Measurements from ENCODE around the gene LOX. TPM values are rescaled to one million over a fixed set of nuclear protein-coding genes. Genes with fewer than 3 reads are reported as not detected.

Gene LOX
- total and polyA plus RNA-seq, 2 experiments from 2014 or later, result 1.5 to 1.8 TPM

DNA sequence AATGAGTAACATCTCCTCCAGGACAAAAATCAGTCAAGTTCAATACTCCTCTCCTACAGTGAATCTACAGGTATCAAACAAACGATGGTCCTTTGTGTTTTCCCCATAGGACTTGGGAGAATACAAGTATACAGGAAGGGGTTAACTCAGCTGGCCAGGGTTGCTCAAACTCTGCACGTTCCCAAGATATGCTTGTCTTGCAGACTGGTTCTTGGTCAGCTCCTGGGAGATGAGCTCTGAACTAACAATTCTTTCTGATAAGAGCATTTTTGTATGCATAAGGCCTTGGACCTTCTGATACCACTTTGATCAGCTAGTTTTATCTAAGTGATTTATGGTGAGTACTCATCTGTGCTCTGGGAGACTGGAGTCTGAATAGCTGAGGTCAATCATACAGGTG is 42.1 kb downstream of the LOX start (continued):
- TF ChIP-seq ZNF331 (CRISPR knock-in tag; IDR thresholded peaks at IDR 0.05; ENCODE audit: low read depth) (no peak), CREB1 (CRISPR knock-in tag; IDR thresholded peaks at IDR 0.05; ENCODE audit: low read depth) (no peak)
- TF ChIP-seq, protein P1, sequence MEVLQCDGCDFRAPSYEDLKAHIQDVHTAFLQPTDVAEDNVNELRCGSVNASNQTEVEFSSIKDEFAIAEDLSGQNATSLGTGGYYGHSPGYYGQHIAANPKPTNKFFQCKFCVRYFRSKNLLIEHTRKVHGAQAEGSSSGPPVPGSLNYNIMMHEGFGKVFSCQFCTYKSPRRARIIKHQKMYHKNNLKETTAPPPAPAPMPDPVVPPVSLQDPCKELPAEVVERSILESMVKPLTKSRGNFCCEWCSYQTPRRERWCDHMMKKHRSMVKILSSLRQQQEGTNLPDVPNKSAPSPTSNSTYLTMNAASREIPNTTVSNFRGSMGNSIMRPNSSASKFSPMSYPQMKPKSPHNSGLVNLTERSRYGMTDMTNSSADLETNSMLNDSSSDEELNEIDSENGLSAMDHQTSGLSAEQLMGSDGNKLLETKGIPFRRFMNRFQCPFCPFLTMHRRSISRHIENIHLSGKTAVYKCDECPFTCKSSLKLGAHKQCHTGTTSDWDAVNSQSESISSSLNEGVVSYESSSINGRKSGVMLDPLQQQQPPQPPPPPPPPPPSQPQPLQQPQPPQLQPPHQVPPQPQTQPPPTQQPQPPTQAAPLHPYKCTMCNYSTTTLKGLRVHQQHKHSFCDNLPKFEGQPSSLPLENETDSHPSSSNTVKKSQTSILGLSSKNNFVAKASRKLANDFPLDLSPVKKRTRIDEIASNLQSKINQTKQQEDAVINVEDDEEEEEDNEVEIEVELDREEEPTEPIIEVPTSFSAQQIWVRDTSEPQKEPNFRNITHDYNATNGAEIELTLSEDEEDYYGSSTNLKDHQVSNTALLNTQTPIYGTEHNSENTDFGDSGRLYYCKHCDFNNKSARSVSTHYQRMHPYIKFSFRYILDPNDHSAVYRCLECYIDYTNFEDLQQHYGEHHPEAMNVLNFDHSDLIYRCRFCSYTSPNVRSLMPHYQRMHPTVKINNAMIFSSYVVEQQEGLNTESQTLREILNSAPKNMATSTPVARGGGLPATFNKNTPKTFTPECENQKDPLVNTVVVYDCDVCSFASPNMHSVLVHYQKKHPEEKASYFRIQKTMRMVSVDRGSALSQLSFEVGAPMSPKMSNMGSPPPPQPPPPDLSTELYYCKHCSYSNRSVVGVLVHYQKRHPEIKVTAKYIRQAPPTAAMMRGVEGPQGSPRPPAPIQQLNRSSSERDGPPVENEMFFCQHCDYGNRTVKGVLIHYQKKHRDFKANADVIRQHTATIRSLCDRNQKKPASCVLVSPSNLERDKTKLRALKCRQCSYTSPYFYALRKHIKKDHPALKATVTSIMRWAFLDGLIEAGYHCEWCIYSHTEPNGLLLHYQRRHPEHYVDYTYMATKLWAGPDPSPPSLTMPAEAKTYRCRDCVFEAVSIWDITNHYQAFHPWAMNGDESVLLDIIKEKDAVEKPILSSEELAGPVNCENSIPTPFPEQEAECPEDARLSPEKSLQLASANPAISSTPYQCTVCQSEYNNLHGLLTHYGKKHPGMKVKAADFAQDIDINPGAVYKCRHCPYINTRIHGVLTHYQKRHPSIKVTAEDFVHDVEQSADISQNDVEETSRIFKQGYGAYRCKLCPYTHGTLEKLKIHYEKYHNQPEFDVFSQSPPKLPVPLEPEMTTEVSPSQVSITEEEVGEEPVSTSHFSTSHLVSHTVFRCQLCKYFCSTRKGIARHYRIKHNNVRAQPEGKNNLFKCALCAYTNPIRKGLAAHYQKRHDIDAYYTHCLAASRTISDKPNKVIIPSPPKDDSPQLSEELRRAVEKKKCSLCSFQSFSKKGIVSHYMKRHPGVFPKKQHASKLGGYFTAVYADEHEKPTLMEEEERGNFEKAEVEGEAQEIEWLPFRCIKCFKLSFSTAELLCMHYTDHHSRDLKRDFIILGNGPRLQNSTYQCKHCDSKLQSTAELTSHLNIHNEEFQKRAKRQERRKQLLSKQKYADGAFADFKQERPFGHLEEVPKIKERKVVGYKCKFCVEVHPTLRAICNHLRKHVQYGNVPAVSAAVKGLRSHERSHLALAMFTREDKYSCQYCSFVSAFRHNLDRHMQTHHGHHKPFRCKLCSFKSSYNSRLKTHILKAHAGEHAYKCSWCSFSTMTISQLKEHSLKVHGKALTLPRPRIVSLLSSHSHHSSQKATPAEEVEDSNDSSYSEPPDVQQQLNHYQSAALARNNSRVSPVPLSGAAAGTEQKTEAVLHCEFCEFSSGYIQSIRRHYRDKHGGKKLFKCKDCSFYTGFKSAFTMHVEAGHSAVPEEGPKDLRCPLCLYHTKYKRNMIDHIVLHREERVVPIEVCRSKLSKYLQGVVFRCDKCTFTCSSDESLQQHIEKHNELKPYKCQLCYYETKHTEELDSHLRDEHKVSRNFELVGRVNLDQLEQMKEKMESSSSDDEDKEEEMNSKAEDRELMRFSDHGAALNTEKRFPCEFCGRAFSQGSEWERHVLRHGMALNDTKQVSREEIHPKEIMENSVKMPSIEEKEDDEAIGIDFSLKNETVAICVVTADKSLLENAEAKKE (CRISPR knock-in tag; IDR thresholded peaks at IDR 0.05), result no peak

DNA sequence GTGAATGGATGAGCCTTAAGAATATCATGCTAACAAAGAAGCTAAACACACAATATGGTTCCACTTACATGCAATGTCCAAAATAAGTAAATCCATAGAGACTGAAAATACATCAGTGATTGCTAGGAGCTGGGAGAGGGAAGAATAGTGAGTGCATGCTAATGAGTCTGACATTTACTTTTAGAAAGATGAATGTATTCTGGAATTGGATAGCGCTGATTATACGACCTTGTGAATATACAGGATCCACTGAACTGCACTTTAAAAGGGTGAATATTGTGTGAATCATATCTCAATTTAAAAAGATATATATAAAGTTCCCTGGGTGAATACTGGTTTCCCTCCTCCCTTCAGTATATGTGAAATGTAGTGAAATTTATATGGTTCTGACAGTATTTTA is 46.2 kb downstream of the LOX start:
- Mint-ChIP-seq H3K27ac (no peak overlapping the region), H3K4me1 (no peaks in the 10 kb centered on the region), H3K9me3 (no peaks in the 10 kb centered on the region), H3K4me3 (no peak overlapping the region), H3K27me3 (ENCODE audit: insufficient read depth, low read depth, poor library complexity) (no peaks in the 10 kb centered on the region), H3K36me3 (ENCODE audit: low read depth) (peaks cover 4% of the 10 kb centered on the region; the same call in 2 of the 3 replicates)
- H3K36me3 ChIP-seq (ENCODE audit: insufficient read depth), result no peaks in the 10 kb centered on the region
- H3K79me2 ChIP-seq (replicated peaks; ENCODE audit: insufficient read depth), result no peaks in the 10 kb centered on the region
- ATAC-seq (no peak), DNase-seq (ENCODE audit: low spot score) (no peak)
- H3K9me2 ChIP-seq (ENCODE audit: insufficient read depth), result no peaks in the 10 kb centered on the region
- no peaks in the 10 kb centered on the region for H4K20me1 ChIP-seq (replicated peaks; ENCODE audit: insufficient read depth)
- no peaks in the 10 kb centered on the region for H3K27me3 ChIP-seq (ENCODE audit: insufficient read depth)
- no peaks in the 10 kb centered on the region for H3F3A ChIP-seq (replicated peaks; ENCODE audit: low read depth)
- no peak overlapping the region for H3K4me3 ChIP-seq
- no peak overlapping the region for H3K4me2 ChIP-seq
- H3K4me1 ChIP-seq (ENCODE audit: insufficient read depth), result no peaks in the 10 kb centered on the region
- H2AFZ ChIP-seq, result no peak overlapping the region
- H3K27ac ChIP-seq (ENCODE audit: low read depth), result no peak overlapping the region
- TF ChIP-seq EZH2 (IDR thresholded peaks at IDR 0.05; ENCODE audit: low read depth, unreplicated experiment) (no peak), CREB1 (CRISPR knock-in tag; IDR thresholded peaks at IDR 0.05; ENCODE audit: low read depth) (no peak), ZNF331 (CRISPR knock-in tag; IDR thresholded peaks at IDR 0.05; ENCODE audit: low read depth) (no peak)
- TF ChIP-seq, protein P1 (CRISPR knock-in tag; IDR thresholded peaks at IDR 0.05), result no peak
- TF ChIP-seq, protein P2, sequence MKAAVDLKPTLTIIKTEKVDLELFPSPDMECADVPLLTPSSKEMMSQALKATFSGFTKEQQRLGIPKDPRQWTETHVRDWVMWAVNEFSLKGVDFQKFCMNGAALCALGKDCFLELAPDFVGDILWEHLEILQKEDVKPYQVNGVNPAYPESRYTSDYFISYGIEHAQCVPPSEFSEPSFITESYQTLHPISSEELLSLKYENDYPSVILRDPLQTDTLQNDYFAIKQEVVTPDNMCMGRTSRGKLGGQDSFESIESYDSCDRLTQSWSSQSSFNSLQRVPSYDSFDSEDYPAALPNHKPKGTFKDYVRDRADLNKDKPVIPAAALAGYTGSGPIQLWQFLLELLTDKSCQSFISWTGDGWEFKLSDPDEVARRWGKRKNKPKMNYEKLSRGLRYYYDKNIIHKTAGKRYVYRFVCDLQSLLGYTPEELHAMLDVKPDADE (IDR thresholded peaks at IDR 0.05), result no peak
- TF ChIP-seq, protein P3, sequence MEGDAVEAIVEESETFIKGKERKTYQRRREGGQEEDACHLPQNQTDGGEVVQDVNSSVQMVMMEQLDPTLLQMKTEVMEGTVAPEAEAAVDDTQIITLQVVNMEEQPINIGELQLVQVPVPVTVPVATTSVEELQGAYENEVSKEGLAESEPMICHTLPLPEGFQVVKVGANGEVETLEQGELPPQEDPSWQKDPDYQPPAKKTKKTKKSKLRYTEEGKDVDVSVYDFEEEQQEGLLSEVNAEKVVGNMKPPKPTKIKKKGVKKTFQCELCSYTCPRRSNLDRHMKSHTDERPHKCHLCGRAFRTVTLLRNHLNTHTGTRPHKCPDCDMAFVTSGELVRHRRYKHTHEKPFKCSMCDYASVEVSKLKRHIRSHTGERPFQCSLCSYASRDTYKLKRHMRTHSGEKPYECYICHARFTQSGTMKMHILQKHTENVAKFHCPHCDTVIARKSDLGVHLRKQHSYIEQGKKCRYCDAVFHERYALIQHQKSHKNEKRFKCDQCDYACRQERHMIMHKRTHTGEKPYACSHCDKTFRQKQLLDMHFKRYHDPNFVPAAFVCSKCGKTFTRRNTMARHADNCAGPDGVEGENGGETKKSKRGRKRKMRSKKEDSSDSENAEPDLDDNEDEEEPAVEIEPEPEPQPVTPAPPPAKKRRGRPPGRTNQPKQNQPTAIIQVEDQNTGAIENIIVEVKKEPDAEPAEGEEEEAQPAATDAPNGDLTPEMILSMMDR (conservative IDR thresholded peaks at IDR 0.05; ENCODE audit: low read depth in 2 of 2), result no peak

Data from GM23338 (cell line).